ENCODE data around the gene TC2N. TPM values are rescaled to one million over a fixed set of nuclear protein-coding genes. Genes with fewer than 3 reads are reported as not detected.
A peak's percentile ranks its signal among the peaks of the same experiment; 100 is the strongest.

The TC2N gene
- total and polyA plus RNA-seq, 5 experiments from 2014 or later = 125 to 309 (median 167) TPM

DNA sequence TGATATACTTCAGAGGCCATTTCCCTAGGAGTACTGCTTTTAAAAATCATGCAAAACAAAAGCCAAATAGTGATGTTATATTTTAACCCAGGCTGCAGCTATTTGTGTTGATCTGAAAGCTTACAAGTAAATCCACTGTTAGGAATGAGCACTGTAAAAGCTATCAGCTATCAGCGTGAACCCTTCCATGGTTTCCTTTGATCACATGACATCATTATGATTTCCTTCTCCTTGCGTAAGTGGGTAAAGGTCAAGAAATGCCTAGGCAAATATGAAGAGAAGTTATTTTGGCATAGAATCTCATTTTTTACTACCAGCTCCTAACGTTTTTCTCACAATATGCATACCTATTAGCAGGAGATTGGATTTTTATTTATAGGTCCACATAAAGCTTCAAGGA is 86.9 kb downstream of the TC2N start:
- no peaks in the 10 kb centered on the region for H3K27me3 Mint-ChIP-seq
- POLR2A ChIA-PET = no interaction called here
- H3K4me1 Mint-ChIP-seq = peaks cover 1 to 6% (median 4%) of the 10 kb centered on the region in 4 donors
- peaks cover 5 to 67% (median 28%) of the 10 kb centered on the region in 3 donors for H3K36me3 Mint-ChIP-seq
- DNase-seq (no peak), ATAC-seq (no peak)
- H3K9me3 Mint-ChIP-seq = no peaks in the 10 kb centered on the region
- H3K4me3 Mint-ChIP-seq = no peak overlapping the region
- peak overlapping the region in 1 of 10 donors; percentile 27 for H3K27ac Mint-ChIP-seq

DNA sequence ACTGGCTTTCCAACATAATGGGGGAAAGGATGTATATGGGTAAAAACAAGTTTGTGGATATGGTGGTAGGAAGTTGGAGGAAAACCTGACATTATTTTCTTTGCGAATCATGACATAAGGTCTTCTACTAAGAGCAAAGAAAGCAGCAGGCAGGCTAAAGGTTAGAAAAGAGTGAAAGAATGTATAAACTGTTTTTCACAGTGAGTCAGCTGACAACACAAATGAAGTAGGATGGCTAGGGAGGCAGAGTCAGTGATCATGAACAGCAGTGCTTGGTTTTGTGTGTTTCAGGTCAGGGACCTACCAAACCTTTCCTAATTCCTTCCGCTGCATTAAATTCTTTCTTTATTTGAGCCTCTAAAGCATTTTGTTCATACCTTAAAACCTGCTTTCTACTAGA is 89.1 kb downstream of the TC2N start:
- peaks cover 13 to 25% (median 19%) of the 10 kb centered on the region in 4 donors for H3K4me1 Mint-ChIP-seq
- no peak for ATAC-seq
- no peaks in the 10 kb centered on the region for H3K27me3 Mint-ChIP-seq
- no peaks in the 10 kb centered on the region for H3K9me3 Mint-ChIP-seq
- POLR2A ChIA-PET = no interaction called here
- peaks cover 5 to 48% (median 17%) of the 10 kb centered on the region in 3 donors for H3K36me3 Mint-ChIP-seq
- DNase-seq = no peak
- H3K4me3 Mint-ChIP-seq = no peak overlapping the region
- H3K27ac Mint-ChIP-seq = peak overlapping the region in 5 of 10 donors; percentile 13 to 91 (median 53)

DNA sequence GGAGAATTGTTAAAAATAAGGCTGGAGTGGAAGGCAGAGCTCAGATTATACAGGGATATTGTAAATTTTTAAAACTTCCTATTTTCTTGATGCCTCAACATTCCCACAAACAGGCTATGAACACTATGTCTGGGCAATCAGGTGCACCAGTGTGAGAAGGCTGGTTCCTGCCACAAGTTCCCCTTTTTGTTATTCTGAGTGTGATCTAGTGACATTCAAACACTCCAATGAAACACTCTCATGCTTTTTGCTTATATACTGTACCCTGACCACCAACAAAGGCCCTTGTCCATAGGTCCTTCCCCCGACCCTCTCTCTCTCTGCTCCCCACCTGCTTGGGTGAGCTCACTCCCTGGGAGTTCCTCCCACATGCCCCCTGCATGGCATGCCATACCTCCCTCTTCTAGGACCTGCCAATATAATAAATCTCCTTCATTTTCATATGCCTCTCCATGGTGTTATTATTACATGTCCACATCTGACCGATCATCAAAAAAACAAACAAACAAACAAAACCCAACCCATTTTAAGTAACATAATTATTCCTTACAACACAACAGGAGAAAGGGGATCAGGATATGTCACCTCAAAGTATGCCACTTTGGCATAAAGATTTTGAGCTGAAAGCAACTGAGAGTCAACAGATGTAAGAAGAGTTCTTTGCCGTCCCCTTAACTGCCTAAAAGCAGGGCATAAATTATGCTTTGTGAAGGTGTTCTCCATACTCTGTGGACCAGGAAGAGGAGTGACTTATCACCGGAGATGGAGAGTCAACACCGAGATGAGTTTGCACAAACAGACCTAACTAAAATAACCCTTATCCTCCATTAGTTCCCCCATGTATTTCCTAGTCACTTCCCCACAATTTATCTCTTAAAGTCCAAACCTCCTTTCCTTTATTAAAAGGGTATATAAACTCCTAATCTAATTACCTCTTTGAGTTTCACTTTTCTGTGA is 92.9 kb downstream of the TC2N start:
- H3K27me3 Mint-ChIP-seq = no peaks in the 10 kb centered on the region
- H3K27ac Mint-ChIP-seq = peak overlapping the region in 9 of 10 donors; percentile 10 to 69 (median 50)
- H3K4me1 Mint-ChIP-seq = peaks cover 15 to 25% (median 19%) of the 10 kb centered on the region in 4 donors
- DNase-seq = no peak
- H3K9me3 Mint-ChIP-seq = no peaks in the 10 kb centered on the region
- H3K4me3 Mint-ChIP-seq = peak overlapping the region in 1 of 10 donors; percentile 6
- ATAC-seq = peak in 1 of 2 donors; percentile 17
- H3K36me3 Mint-ChIP-seq = peaks cover 5 to 37% (median 15%) of the 10 kb centered on the region in 3 donors
- POLR2A ChIA-PET = interaction anchor here (0.7 to 1.6 kb wide), 2 partner anchors 17 to 26 kb away, joined by 3 read pairs; no protein-coding TSS in a partner anchor

DNA sequence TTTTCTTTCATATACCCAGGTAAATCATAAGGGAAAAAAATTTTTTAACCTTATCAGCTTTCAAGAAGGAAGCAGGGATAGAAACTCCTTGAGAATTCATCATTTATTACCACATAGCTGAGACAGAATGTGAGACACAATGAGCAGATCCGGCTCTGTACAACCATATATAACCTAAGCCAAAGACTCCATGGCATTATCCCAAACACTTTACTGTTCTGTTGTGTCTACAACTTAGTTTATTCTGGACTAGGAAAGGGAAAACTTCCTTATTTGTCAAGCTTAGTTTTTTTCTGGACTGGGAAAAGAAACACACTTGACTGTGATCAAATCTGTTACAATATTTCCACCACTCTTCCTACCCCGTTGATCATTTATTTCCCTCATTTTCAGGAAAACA is 97.2 kb downstream of the TC2N start:
- no peak overlapping the region for H3K4me3 Mint-ChIP-seq
- ATAC-seq (no peak), DNase-seq (no peak)
- peaks cover 0 to 21% (median 15%) of the 10 kb centered on the region in 3 donors for H3K36me3 Mint-ChIP-seq
- POLR2A ChIA-PET = no interaction called here
- H3K4me1 Mint-ChIP-seq = peaks cover 8 to 16% (median 15%) of the 10 kb centered on the region in 4 donors
- H3K27ac Mint-ChIP-seq = peak overlapping the region in 1 of 10 donors; percentile 74
- no peaks in the 10 kb centered on the region for H3K27me3 Mint-ChIP-seq
- H3K9me3 Mint-ChIP-seq = peaks cover 0 to 2% (median 0%) of the 10 kb centered on the region in 9 donors

DNA sequence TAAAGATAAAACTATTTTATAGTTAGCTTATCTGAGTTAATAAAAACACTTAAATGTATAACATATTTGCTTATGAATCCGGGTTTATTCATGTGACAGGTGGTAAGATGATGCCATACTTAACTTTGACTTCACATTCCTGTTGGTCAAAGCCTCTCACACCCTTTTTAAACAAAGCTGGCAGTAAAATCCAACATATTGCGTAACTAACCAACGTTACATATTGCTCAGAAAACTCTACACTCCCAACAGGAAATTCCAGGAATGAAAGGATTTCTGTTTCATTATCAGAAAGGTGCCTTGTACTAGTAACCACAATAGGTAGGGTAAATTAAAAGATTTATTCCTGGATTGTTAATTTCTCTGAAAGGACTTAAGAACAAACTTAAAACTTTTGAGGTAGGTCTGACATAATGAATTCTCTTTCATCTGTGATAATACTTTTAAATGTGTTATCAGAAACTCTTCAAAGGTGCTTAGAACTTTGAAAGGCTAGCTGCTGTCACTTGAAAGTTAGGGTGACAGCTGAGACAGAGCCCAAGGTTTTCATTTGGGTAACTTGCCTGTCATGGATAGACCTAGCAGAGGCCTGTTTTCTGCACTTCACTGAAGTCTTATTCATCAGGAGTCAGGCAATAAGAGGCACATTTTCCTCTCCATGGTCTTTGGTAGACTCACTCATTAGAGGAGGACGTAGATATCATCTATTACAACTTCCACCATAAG is 111.6 kb downstream of the TC2N start:
- H3K27ac Mint-ChIP-seq = peak overlapping the region in 1 of 10 donors; percentile 10
- peaks cover 0 to 7% (median 0%) of the 10 kb centered on the region in 4 donors for H3K4me1 Mint-ChIP-seq
- peaks cover 0 to 20% (median 7%) of the 10 kb centered on the region in 9 donors for H3K9me3 Mint-ChIP-seq
- no peaks in the 10 kb centered on the region for H3K27me3 Mint-ChIP-seq
- POLR2A ChIA-PET = no interaction called here
- H3K4me3 Mint-ChIP-seq = no peak overlapping the region
- no peak for DNase-seq
- peaks cover 12 to 24% (median 17%) of the 10 kb centered on the region in 3 donors for H3K36me3 Mint-ChIP-seq
- ATAC-seq = no peak

DNA sequence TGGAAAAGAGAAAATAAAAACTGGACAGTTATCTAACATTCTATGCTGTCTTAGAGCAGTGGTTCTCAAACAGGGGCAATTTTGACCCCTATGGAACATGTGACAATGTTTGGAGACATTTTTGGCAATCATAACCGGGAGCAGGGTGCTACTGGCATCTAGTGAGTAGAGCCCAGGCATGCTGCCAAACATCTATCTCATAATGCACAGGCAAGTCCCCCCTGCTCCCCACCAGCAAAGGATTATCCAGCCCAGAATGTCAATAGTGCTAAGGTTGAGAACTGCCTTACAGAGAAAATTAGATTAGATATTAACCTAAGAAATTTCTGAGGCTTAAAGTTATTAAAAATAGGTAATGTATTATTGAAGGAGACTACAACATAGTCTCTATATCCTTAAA is 112.5 kb downstream of the TC2N start:
- Mint-ChIP-seq H3K36me3 (peaks cover 7 to 15% (median 9%) of the 10 kb centered on the region in 3 donors), H3K4me1 (peaks cover 0 to 7% (median 0%) of the 10 kb centered on the region in 4 donors), H3K27me3 (no peaks in the 10 kb centered on the region), H3K4me3 (no peak overlapping the region), H3K9me3 (peaks cover 0 to 11% (median 4%) of the 10 kb centered on the region in 9 donors), H3K27ac (no peak overlapping the region)
- POLR2A ChIA-PET = no interaction called here
- ATAC-seq (no peak), DNase-seq (no peak)

DNA sequence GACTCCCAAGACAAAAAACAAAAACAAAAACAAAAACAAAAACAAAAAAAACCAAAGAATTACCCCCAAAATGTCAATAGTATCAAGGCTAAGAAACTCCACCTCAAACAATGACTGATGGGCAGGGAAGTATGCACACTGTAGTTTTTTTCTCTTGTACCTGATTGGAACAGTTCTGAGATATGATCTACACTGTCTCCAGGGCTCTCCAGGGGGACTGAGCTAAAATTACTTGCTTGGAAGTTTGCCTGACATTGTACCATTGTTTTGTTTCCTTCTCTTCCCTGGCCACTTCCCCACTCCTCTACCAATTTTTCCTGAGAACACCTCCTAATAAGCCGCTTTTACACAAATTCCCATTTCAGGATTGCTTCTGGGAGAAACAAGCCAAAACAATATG is 113.2 kb downstream of the TC2N start:
- H3K36me3 Mint-ChIP-seq = peaks cover 2 to 8% (median 4%) of the 10 kb centered on the region in 3 donors

DNA sequence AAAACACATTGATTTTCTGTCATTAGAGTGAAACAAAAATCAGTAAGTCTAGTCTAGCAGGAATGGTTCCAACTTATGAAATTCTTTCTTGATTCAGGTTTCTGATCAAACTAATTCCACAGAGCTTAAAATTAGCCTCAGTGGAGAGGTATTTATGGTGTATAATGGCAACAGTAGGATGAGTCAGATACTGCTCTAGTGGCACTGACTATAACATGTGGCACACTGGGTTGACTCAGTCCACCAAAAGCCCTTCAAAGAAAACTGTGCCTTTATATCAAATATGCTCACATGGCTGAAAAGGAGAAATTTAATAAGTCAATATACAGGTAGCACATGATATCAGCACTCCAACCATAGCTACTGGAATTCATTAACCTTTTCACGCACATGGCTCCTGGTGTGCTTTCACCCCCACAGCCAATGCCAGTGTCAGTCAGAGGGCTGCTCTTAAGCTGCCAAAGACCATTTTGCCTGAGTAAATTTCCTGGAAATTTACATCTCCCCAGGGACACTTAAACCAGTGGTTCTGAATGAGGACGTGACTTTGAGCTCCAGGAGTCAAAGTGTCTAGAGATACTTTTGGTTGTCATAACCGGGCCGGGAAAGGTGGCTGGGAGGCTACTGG is 113.7 kb downstream of the TC2N start:
- ATAC-seq = no peak
- DNase-seq = no peak
- H3K4me1 Mint-ChIP-seq = peaks cover 0 to 7% (median 0%) of the 10 kb centered on the region in 4 donors
- POLR2A ChIA-PET = no interaction called here
- peak overlapping the region in 1 of 10 donors; percentile 4 for H3K27ac Mint-ChIP-seq
- H3K27me3 Mint-ChIP-seq = peaks cover 0 to 2% (median 0%) of the 10 kb centered on the region in 5 donors
- H3K4me3 Mint-ChIP-seq = no peak overlapping the region
- no peaks in the 10 kb centered on the region for H3K9me3 Mint-ChIP-seq
- peaks cover 0 to 3% (median 2%) of the 10 kb centered on the region in 3 donors for H3K36me3 Mint-ChIP-seq

More for the DNA sequence above, 113.2 kb downstream of the TC2N start:
- H3K9me3 Mint-ChIP-seq = peaks cover 0 to 5% (median 3%) of the 10 kb centered on the region in 9 donors
- no peak for ATAC-seq
- peaks cover 0 to 7% (median 0%) of the 10 kb centered on the region in 4 donors for H3K4me1 Mint-ChIP-seq
- H3K27me3 Mint-ChIP-seq = no peaks in the 10 kb centered on the region
- H3K27ac Mint-ChIP-seq = peak overlapping the region in 1 of 10 donors; percentile 4
- no peak overlapping the region for H3K4me3 Mint-ChIP-seq
- POLR2A ChIA-PET = no interaction called here
- no peak for DNase-seq

DNA sequence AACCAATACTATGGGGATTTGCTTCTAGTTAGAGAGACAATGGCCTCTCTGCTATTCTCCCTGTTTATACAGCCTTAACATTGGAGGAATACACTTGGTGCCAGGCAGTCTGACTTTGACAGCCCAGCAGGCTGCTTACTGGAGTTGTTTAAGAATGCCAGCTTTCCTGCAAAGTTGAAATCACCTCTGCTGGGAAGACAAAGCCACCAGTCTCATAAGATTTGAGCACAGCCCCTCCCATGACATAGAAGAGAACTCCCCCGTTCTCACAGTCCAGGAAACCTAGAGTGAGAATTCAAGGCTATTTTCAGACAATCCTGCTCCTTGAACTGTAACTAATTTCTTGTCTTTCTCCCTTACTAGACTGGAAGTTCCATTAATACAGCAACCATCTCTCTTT is 114.4 kb downstream of the TC2N start:
- POLR2A ChIA-PET = no interaction called here
- no peak overlapping the region for H3K27ac Mint-ChIP-seq

DNA sequence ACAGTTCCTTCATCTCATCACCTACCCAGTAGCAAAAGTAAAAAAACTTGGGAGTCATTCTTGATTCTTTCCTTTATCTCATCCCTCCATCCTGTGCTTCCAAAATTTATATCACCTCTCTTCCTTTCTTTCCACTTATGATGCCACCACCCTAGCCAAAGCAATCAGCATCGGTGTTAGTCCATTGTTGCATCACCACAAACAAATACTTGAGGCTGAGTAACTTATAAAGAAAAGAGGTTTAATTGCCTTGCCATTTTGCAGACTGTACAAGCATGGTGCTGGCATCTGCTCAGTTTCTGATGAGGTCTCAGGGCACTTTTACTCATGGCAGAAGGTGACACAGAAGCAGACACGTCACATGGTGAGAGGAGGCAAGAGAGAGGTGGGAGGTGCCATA is 115.6 kb downstream of the TC2N start:
- peak overlapping the region in 2 of 10 donors; percentile 23 to 46 for H3K27ac Mint-ChIP-seq
- no peak overlapping the region for H3K4me3 Mint-ChIP-seq
- H3K36me3 Mint-ChIP-seq = peaks cover 0 to 2% (median 0%) of the 10 kb centered on the region in 3 donors
- peaks cover 0 to 7% (median 0%) of the 10 kb centered on the region in 4 donors for H3K4me1 Mint-ChIP-seq
- ATAC-seq (no peak), DNase-seq (no peak)
- peaks cover 0 to 2% (median 0%) of the 10 kb centered on the region in 5 donors for H3K27me3 Mint-ChIP-seq
- POLR2A ChIA-PET = no interaction called here
- no peaks in the 10 kb centered on the region for H3K9me3 Mint-ChIP-seq

More for the DNA sequence above, 114.4 kb downstream of the TC2N start:
- H3K9me3 Mint-ChIP-seq = no peaks in the 10 kb centered on the region
- H3K27me3 Mint-ChIP-seq = peaks cover 0 to 2% (median 0%) of the 10 kb centered on the region in 5 donors
- peaks cover 0 to 7% (median 0%) of the 10 kb centered on the region in 4 donors for H3K4me1 Mint-ChIP-seq
- no peak overlapping the region for H3K4me3 Mint-ChIP-seq
- peaks cover 0 to 2% (median 0%) of the 10 kb centered on the region in 3 donors for H3K36me3 Mint-ChIP-seq
- no peak for DNase-seq
- ATAC-seq = no peak

DNA sequence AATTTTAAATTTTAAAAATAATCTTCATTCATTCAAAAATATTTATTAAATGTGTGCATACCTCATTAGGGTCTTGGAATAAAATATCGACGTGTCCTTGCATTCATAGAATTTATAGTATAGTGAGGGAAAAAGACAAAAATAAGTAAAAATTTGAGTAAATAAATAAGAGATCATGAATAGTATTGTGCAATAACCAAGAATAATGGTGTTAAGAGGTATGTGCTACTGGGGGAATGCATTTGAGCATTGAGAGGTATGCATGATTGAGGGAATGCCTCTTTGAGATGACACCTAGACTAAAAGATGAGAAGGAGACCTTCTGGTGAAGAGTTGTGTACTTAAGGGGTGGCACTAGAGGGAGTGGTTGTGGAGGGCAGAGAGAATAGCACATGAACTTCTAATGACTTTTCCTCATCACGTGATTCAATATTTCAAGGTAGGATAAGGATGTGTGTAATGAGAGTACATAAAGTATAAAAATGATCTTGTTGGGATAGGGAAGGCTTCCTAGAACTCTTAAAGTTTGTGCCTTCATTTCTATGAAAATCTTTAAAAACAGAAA is 116.6 kb downstream of the TC2N start:
- no peak overlapping the region for H3K27ac Mint-ChIP-seq
- no peaks in the 10 kb centered on the region for H3K9me3 Mint-ChIP-seq
- H3K4me1 Mint-ChIP-seq = peaks cover 0 to 7% (median 0%) of the 10 kb centered on the region in 4 donors
- no peak for ATAC-seq
- POLR2A ChIA-PET = no interaction called here
- DNase-seq = no peak
- peaks cover 0 to 2% (median 0%) of the 10 kb centered on the region in 3 donors for H3K36me3 Mint-ChIP-seq
- peaks cover 0 to 2% (median 0%) of the 10 kb centered on the region in 5 donors for H3K27me3 Mint-ChIP-seq
- peak overlapping the region in 1 of 10 donors; percentile 0 for H3K4me3 Mint-ChIP-seq

DNA sequence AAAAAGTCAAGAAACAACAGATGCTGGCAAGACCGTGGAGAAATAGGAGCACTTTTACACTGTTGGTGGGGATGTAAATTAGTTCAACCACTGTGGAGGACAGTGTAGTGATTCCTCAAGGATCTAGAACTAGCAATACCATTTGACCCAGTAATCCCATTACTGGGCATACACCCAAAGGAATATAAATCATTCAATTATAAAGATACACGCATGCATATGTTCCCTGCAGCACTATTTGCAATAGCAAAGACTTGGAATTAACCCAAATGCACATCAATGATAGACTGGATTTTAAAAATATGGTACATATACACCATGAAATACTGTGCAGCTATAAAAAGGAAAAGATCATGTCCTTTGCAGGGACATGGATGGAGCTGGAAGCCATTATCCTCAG is 117.5 kb downstream of the TC2N start:
- Mint-ChIP-seq H3K27ac (no peak overlapping the region), H3K27me3 (peaks cover 0 to 2% (median 0%) of the 10 kb centered on the region in 5 donors), H3K9me3 (no peaks in the 10 kb centered on the region), H3K4me3 (no peak overlapping the region), H3K36me3 (peaks cover 0 to 2% (median 0%) of the 10 kb centered on the region in 3 donors), H3K4me1 (peaks cover 0 to 7% (median 0%) of the 10 kb centered on the region in 4 donors)
- POLR2A ChIA-PET = no interaction called here
- ATAC-seq (no peak), DNase-seq (no peak)
